Transverse colon (tissue), 4 donors: ENCODE measurements around the gene LRRC8C.
"Not testable (repeated sequence)": the region's sequence is repeated elsewhere in the genome, so short reads cannot be mapped to it uniquely, and the experiment has no call there.

ENCODE experiments used
- CTCF ChIP-seq, 5 experiments: fragments of 200-600 bp in 3 of 5; fragments of 450-650 bp in 2 of 5; sonication (generic) in 3 of 5; IDR thresholded peaks; 1 replicate in 2 of 5; 2 replicates in 3 of 5; pipeline ENCODE4 v1.5.1; 2016 to 2017; ENCODE audit warnings: antibody characterized with exemption in 5 of 5, inconsistent platforms in 3 of 5, mild to moderate bottlenecking in 2 of 5, moderate library complexity in 1 of 5
- POLR2AphosphoS5 ChIP-seq, 3 donors: sonication (generic); formaldehyde crosslinking; IDR thresholded peaks; one replicate each; pipeline ENCODE4 v1.6.1; 2016; ENCODE audit warnings: antibody characterized with exemption in 3 of 3

- not testable (repeated sequence) for TF ChIP-seq CTCF, POLR2AphosphoS5 (IDR thresholded peaks at IDR 0.05)
Observed at GRCh38 chr1:89704885-89705284, 72.0 kb downstream of the LRRC8C start.
